ENCODE data around the gene GPR25.

DNA sequence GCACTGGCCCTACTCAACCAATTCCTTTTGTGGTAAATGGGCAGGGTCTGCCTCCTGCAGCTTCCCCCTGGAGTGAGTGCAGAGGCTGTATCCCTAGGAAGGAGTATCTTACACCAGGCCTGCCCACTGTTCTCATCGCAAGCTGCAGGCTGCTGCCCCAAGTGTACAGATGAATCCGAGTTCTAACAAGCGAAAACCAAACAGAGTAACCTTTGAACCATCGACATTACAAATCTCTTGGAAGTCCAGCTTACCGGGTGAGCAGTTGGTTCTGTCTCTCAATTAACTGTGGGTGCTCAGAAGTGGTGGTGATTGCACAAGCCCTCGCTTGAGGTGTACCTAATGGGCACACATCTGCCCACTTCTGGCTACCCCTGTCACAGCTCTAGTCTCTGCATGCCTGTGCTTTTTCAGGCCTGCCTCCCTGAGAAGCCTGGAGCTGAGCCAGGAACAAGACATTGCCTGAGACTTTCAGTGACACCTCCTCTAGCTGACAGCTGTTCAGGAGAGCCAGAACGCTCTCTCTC lies 44.6 kb downstream of the GPR25 start:
- TF ChIP-seq, protein P1, sequence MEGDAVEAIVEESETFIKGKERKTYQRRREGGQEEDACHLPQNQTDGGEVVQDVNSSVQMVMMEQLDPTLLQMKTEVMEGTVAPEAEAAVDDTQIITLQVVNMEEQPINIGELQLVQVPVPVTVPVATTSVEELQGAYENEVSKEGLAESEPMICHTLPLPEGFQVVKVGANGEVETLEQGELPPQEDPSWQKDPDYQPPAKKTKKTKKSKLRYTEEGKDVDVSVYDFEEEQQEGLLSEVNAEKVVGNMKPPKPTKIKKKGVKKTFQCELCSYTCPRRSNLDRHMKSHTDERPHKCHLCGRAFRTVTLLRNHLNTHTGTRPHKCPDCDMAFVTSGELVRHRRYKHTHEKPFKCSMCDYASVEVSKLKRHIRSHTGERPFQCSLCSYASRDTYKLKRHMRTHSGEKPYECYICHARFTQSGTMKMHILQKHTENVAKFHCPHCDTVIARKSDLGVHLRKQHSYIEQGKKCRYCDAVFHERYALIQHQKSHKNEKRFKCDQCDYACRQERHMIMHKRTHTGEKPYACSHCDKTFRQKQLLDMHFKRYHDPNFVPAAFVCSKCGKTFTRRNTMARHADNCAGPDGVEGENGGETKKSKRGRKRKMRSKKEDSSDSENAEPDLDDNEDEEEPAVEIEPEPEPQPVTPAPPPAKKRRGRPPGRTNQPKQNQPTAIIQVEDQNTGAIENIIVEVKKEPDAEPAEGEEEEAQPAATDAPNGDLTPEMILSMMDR (IDR thresholded peaks at IDR 0.05; ENCODE audit: insufficient read depth, low read length, poor library complexity, severe bottlenecking), result no peak
- TF ChIP-seq EZH2phosphoT487 (conservative IDR thresholded peaks at IDR 0.05; ENCODE audit: low read length), result no peak

Data from SU-DHL-6 (cell line).